ENCODE results near the gene PER2. TPM values are rescaled to one million over a fixed set of nuclear protein-coding genes. Genes with fewer than 3 reads are reported as not detected.

PER2 gene
- total RNA-seq, 2 experiments from 2014 or later, result 8.4 to 18.6 TPM

DNA sequence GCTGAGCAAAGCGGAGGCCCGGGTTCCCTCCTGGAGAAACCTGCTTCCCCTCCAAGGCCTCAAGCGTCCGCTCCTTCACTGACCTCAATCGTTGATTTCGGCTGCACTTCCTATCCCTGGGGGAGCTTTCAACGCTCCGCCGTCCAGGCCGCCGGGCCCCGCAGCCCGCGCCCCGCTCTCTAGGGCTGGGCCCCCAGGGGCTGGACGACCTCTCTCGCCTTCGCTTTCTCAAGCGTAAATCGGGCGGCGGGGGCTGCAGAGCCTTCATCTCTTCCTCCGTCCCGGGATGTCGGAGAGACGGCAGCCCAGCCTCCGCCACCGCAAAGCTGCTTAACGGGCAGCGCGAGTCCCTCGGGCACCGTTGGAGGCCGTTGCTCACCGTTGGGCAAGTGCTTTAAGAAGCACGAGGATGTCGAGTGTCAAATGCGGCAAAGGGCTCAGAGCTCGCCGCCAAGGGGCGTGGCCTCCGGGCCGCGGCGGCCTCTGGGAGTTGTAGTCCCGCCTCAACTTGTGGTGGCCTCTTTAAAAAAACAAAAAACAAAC, 57.1 kb downstream of the PER2 start:
- no TSS peak for BruUV-seq (replicated peaks)
- H3K27ac ChIP-seq (ENCODE audit: low read depth, low read length, poor library complexity, severe bottlenecking), result no peak overlapping the region
- intact Hi-C loops (cut with micrococcal nuclease; ENCODE audit: unreplicated experiment), result no loop called here
- H3K9me3 ChIP-seq (ENCODE audit: low read length), result no peaks in the 10 kb centered on the region
- peaks cover 5% of the 10 kb centered on the region for H3K4me1 ChIP-seq (ENCODE audit: insufficient read depth, low read length, poor library complexity, severe bottlenecking)
- H3K4me3 ChIP-seq (ENCODE audit: low read depth, low read length, poor library complexity, severe bottlenecking), result no peak overlapping the region
- no peak for DNase-seq (ENCODE audit: low spot score)
- POLR2A ChIA-PET, result interaction anchor here (0.5 to 1.3 kb wide), 2 partner anchors 20 to 31 kb away, joined by 3 read pairs; no protein-coding TSS in a partner anchor
- no peak overlapping the region for H2AFZ ChIP-seq (ENCODE audit: low read length)
- H3K4me2 ChIP-seq (ENCODE audit: low read length), result no peak overlapping the region
- H4K20me1 ChIP-seq (ENCODE audit: insufficient read depth, low read length), result no peaks in the 10 kb centered on the region
- H3K79me2 ChIP-seq (ENCODE audit: insufficient read depth, low read depth, low read length), result no peaks in the 10 kb centered on the region
- no peak for TF ChIP-seq EZH2phosphoT487 (IDR thresholded peaks at IDR 0.05; ENCODE audit: borderline replicate concordance, low read depth, low read length)
- H3K36me3 ChIP-seq (ENCODE audit: insufficient read depth, low read length), result no peaks in the 10 kb centered on the region
- CTCF ChIA-PET (ENCODE audit: unreplicated experiment), result no interaction called here
- H3K9me2 ChIP-seq (ENCODE audit: insufficient read depth, low read length), result no peaks in the 10 kb centered on the region

DNA sequence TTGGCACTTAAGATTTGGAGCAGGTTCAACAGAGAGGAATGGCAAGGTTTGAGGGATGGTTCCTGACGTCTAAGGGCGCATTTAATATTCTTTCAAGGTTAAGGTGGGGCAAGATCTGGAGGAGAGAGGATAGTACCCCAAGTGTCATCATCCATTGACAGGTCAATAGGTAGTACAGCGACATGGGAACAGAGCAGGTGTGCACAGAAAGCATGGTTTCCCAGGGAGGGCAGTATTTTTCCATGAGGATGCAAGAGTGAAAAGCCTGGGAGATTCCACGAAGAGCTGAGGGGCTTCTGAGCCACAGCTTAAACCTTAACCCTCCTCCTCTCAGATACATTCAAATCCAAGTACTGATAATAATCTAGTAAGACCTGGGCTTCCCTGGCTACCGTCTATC, 57.7 kb downstream of the PER2 start:
- no peaks in the 10 kb centered on the region for H3K9me3 ChIP-seq (ENCODE audit: low read length)
- DNase-seq (ENCODE audit: low spot score), result no peak
- H3K4me1 ChIP-seq (ENCODE audit: insufficient read depth, low read length, poor library complexity, severe bottlenecking), result peaks cover 5% of the 10 kb centered on the region
- no peak overlapping the region for H3K4me3 ChIP-seq (ENCODE audit: low read depth, low read length, poor library complexity, severe bottlenecking)
- no TSS peak for BruUV-seq (replicated peaks)
- H3K36me3 ChIP-seq (ENCODE audit: insufficient read depth, low read length), result no peaks in the 10 kb centered on the region
- H4K20me1 ChIP-seq (ENCODE audit: insufficient read depth, low read length), result no peaks in the 10 kb centered on the region
- no peaks in the 10 kb centered on the region for H3K9me2 ChIP-seq (ENCODE audit: insufficient read depth, low read length)
- H3K4me2 ChIP-seq (ENCODE audit: low read length), result no peak overlapping the region
- TF ChIP-seq EZH2phosphoT487 (IDR thresholded peaks at IDR 0.05; ENCODE audit: borderline replicate concordance, low read depth, low read length), result no peak
- TF ChIP-seq, protein P1, sequence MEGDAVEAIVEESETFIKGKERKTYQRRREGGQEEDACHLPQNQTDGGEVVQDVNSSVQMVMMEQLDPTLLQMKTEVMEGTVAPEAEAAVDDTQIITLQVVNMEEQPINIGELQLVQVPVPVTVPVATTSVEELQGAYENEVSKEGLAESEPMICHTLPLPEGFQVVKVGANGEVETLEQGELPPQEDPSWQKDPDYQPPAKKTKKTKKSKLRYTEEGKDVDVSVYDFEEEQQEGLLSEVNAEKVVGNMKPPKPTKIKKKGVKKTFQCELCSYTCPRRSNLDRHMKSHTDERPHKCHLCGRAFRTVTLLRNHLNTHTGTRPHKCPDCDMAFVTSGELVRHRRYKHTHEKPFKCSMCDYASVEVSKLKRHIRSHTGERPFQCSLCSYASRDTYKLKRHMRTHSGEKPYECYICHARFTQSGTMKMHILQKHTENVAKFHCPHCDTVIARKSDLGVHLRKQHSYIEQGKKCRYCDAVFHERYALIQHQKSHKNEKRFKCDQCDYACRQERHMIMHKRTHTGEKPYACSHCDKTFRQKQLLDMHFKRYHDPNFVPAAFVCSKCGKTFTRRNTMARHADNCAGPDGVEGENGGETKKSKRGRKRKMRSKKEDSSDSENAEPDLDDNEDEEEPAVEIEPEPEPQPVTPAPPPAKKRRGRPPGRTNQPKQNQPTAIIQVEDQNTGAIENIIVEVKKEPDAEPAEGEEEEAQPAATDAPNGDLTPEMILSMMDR (conservative IDR thresholded peaks at IDR 0.05; ENCODE audit: low read length), result no peak
- POLR2A ChIA-PET, result interaction anchor here (0.5 to 1.3 kb wide), 2 partner anchors 30 to 1133 kb away, joined by 3 to 4 read pairs; no protein-coding TSS in a partner anchor
- CTCF ChIA-PET (ENCODE audit: unreplicated experiment), result no interaction called here
- no peaks in the 10 kb centered on the region for H3K79me2 ChIP-seq (ENCODE audit: insufficient read depth, low read depth, low read length)
- no peak overlapping the region for H3K27ac ChIP-seq (ENCODE audit: low read depth, low read length, poor library complexity, severe bottlenecking)
- no peak overlapping the region for H2AFZ ChIP-seq (ENCODE audit: low read length)
- intact Hi-C loops (cut with micrococcal nuclease; ENCODE audit: unreplicated experiment), result no loop called here

DNA sequence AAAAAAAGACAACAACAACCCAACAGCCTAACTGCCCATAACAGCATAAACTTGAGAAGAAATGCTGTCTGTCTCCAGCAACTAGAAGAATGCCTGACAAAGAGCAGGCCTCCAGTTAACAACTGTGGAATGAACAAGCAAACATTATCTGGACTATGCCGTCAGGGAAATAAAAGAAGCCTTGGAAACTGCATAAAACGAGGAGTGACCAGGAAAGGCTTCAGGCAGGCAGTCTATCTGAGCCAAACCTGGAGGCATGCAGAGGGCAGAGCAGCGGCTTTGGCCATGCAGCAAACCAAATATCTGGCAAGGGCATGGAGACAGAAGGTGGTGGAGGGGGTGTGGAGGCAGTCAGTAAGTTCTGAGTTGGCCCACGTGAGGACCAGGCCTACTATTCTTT, 59.7 kb downstream of the PER2 start:
- H3K4me1 ChIP-seq (ENCODE audit: insufficient read depth, low read length, poor library complexity, severe bottlenecking), result no peaks in the 10 kb centered on the region
- H4K20me1 ChIP-seq (ENCODE audit: insufficient read depth, low read length), result no peaks in the 10 kb centered on the region
- intact Hi-C loops (cut with micrococcal nuclease; ENCODE audit: unreplicated experiment), result no loop called here
- H3K9me3 ChIP-seq (ENCODE audit: low read length), result no peaks in the 10 kb centered on the region
- H3K79me2 ChIP-seq (ENCODE audit: insufficient read depth, low read depth, low read length), result no peaks in the 10 kb centered on the region
- no peak for DNase-seq (ENCODE audit: low spot score)
- H3K4me2 ChIP-seq (ENCODE audit: low read length), result no peak overlapping the region
- POLR2A ChIA-PET, result no interaction called here
- TF ChIP-seq, protein P1 (conservative IDR thresholded peaks at IDR 0.05; ENCODE audit: low read length), result no peak
- no peak for TF ChIP-seq EZH2phosphoT487 (IDR thresholded peaks at IDR 0.05; ENCODE audit: borderline replicate concordance, low read depth, low read length)
- CTCF ChIA-PET (ENCODE audit: unreplicated experiment), result no interaction called here
- no peak overlapping the region for H2AFZ ChIP-seq (ENCODE audit: low read length)
- no peak overlapping the region for H3K27ac ChIP-seq (ENCODE audit: low read depth, low read length, poor library complexity, severe bottlenecking)
- no peaks in the 10 kb centered on the region for H3K36me3 ChIP-seq (ENCODE audit: insufficient read depth, low read length)
- no peaks in the 10 kb centered on the region for H3K9me2 ChIP-seq (ENCODE audit: insufficient read depth, low read length)
- no peak overlapping the region for H3K4me3 ChIP-seq (ENCODE audit: low read depth, low read length, poor library complexity, severe bottlenecking)
- no TSS peak for BruUV-seq (replicated peaks)
